A673 (cell line): ENCODE measurements around the gene DEDD.

Source experiments
- CTCF ChIP-seq: fragments of 300-800, 200-600 bp; sonication (generic); conservative IDR thresholded peaks from 2 replicates; pipeline ENCODE4 v1.5.1; 2017; ENCODE audit warnings: low read depth, mild to moderate bottlenecking, antibody characterized with exemption, low read length, moderate library complexity, mixed read lengths
- EZH2 ChIP-seq: fragments of 200-600 bp; sonication (generic); IDR thresholded peaks from 2 replicates; pipeline ENCODE4 v1.6.1; 2017; ENCODE audit warnings: borderline replicate concordance, low read depth, mild to moderate bottlenecking, mixed read lengths, antibody characterized with exemption, low read length; ENCODE audit not compliant: poor library complexity, severe bottlenecking

DNA sequence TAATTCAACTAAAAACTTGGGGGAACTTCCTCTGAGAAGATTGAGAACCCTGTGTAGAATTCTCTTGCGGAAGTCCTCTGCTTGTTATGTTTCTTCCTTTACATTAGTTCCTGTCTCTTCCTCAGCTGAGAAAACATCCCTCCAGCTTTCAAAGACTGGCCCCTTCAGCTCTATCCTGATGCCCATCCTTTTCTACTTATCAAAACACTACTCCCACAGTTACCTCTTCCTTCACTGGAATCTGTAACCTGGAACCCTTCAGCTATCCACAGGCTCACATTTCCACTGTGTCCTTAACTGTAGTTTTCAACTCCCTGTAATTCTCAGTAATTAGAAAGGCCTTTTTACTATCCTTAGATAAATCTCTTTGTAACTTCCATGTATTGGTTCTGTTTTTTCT, 6.0 kb upstream of the DEDD start:
- no peak for TF ChIP-seq CTCF
- no peak for TF ChIP-seq EZH2
